ENCODE measurements around the gene RNF152. TPM values are rescaled to one million over a fixed set of nuclear protein-coding genes. Genes with fewer than 3 reads are reported as not detected.

The RNF152 gene
- total RNA-seq, 1 experiment from 2014 or later, result 2.3 TPM

GRCh38 chr18:61829108-61829507 lies 63.7 kb downstream of the RNF152 start:
- no peak overlapping the region for H2BK120ac ChIP-seq (ENCODE audit: low read depth, low read length, poor library complexity, severe bottlenecking)
- H4K20me1 ChIP-seq (ENCODE audit: control insufficient read depth, insufficient read depth, insufficient read length), result no peaks in the 10 kb centered on the region
- no peaks in the 10 kb centered on the region for H3K27me3 Mint-ChIP-seq (ENCODE audit: low read depth)
- no peaks in the 10 kb centered on the region for H3K36me3 Mint-ChIP-seq (ENCODE audit: insufficient read depth in 1 of 3, low read depth in 3 of 3)
- no peak overlapping the region for H3K9ac ChIP-seq (ENCODE audit: extremely low read depth, insufficient read length, low read length)
- no peaks in the 10 kb centered on the region for H3K9me3 ChIP-seq (ENCODE audit: control insufficient read depth, low read depth, low read length)
- no peak overlapping the region for H3K27ac ChIP-seq (ENCODE audit: insufficient read length, low read depth, low read length)
- H3K23me2 ChIP-seq (ENCODE audit: insufficient read length, low read depth, low read length, poor library complexity, severe bottlenecking), result no peaks in the 10 kb centered on the region
- no peaks in the 10 kb centered on the region for H3K79me2 ChIP-seq (ENCODE audit: insufficient read depth, low read length)
- H3T11ph ChIP-seq (ENCODE audit: low read length), result no peak overlapping the region
- H3K4me2 ChIP-seq (ENCODE audit: insufficient read depth, insufficient read length, low read length), result no peak overlapping the region
- no peak overlapping the region for H2BK15ac ChIP-seq (ENCODE audit: low read depth, low read length)
- no peak overlapping the region for H2AFZ ChIP-seq (ENCODE audit: low read length)
- H2AK5ac ChIP-seq (ENCODE audit: insufficient read length, low read length), result no peak overlapping the region
- H4K8ac ChIP-seq (replicated peaks; ENCODE audit: insufficient read length, low read depth, low read length), result no peak overlapping the region
- H3K4me1 ChIP-seq (ENCODE audit: insufficient read depth, low read length), result peaks cover 3% of the 10 kb centered on the region; the same call in 1 of the 2 replicates
- no peak overlapping the region for H2BK5ac ChIP-seq (ENCODE audit: insufficient read length, low read length)
- no peak overlapping the region for H2BK12ac ChIP-seq (ENCODE audit: insufficient read length, low read depth, low read length)
- no peak overlapping the region for H3K14ac ChIP-seq (ENCODE audit: insufficient read depth, low read length)
- H3K79me1 ChIP-seq (ENCODE audit: insufficient read depth, low read depth, low read length, poor library complexity, severe bottlenecking), result no peaks in the 10 kb centered on the region
- no peak overlapping the region for H2BK20ac ChIP-seq (ENCODE audit: low read depth, low read length, poor library complexity, severe bottlenecking)
- H4K5ac ChIP-seq (ENCODE audit: insufficient read length, low read depth, low read length), result no peak overlapping the region
- H3K56ac ChIP-seq (ENCODE audit: insufficient read length, low read depth, low read length), result no peak overlapping the region
- H3K18ac ChIP-seq (ENCODE audit: insufficient read length, low read depth, low read length), result no peak overlapping the region
- no peak for DNase-seq
- H3K4ac ChIP-seq (ENCODE audit: low read depth, low read length), result no peak overlapping the region
- no peak overlapping the region for H4K91ac ChIP-seq (ENCODE audit: insufficient read length, low read depth, low read length)
- WGBS (ENCODE audit: extremely low coverage, insufficient read length, low lambda C conversion rate), result no CpG with 5 or more reads among the region's 7 CpGs
- no peak overlapping the region for H3K23ac ChIP-seq (ENCODE audit: insufficient read length, low read depth, low read length)
- H3K9me3 Mint-ChIP-seq, result no peaks in the 10 kb centered on the region
- H3K27ac Mint-ChIP-seq, result no peak overlapping the region
- H3K27me3 ChIP-seq (ENCODE audit: insufficient read depth, low read length), result no peaks in the 10 kb centered on the region
- peaks cover 11 to 13% of the 10 kb centered on the region in 2 experiments for H3K4me1 Mint-ChIP-seq
- H3K4me3 Mint-ChIP-seq, result no peak overlapping the region
- TF ChIP-seq CTCF (conservative IDR thresholded peaks at IDR 0.05), result no peak
